ENCODE results near the gene ELL2.

Gene ELL2

DNA sequence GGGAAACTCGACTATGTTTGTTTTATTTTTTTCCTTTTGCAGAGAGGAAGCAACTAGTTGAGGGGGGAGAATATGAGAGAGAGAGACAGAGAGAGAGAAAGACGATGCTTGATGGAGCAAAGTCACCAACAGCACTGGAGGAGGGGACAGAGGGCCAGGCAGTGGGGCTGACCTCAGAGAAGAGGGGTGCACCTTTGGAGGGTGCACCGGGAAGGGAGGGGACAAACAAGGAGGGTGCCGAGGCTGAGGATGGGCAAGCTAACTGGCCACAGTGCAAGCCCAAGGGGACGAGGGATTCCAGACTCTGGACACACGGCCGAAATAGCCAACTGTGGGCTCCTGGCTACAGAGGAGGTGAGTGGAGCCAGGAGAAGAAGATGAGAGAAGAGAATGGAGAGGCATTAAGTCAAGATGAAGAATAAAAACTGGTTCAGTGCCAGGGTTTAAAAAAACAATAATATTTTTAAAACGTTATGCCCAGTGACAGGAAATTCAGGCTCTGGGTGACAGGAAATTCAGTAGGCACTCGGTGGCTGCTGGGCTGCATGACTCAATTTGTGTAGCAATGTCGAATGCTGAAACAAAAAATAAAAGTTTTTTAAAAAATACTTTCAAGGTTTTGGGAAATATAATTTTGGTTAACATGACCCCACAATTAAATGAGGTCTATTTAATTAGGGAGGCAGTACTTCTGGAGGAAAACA is 125.8 kb downstream of the ELL2 start:
- DNase-seq, result no peak

All from NCI-H524 (cell line).